HCT116 (cell line): ENCODE results near the gene YTHDF1.

ENCODE experiments used
- EGR1 ChIP-seq: IDR thresholded peaks from 2 replicates; pipeline ENCODE4 v1.6.1; 2012; ENCODE audit warnings: low read depth
- POLR2AphosphoS5 ChIP-seq: IDR thresholded peaks from 2 replicates; pipeline ENCODE4 v1.6.1; 2011; ENCODE audit warnings: mild to moderate bottlenecking, low read depth, low read length, moderate library complexity
- SIN3A ChIP-seq: IDR thresholded peaks from 2 replicates; pipeline ENCODE4 v1.6.1; 2012; ENCODE audit warnings: low read depth
- SRF ChIP-seq: IDR thresholded peaks from 2 replicates; pipeline ENCODE4 v1.6.1; 2012; ENCODE audit warnings: low read depth
- YY1 ChIP-seq: IDR thresholded peaks from 2 replicates; pipeline ENCODE4 v1.6.1; 2011; ENCODE audit warnings: low read length, low read depth, moderate library complexity, mild to moderate bottlenecking; ENCODE audit not compliant: insufficient replicate concordance; ENCODE audit errors: extremely low read depth
- ZNF274 ChIP-seq: fragments of 200-500 bp; sonication (Bioruptor generic); IDR thresholded peaks from 2 replicates; pipeline ENCODE4 v1.6.1; 2014; ENCODE audit warnings: mild to moderate bottlenecking, low read depth, low read length, inconsistent platforms
- TF ChIP-seq, protein P1 (sequence below), 3 experiments: fragments of 200-600 bp in 1 of 3; sonication (generic) in 1 of 3; IDR thresholded peaks in 2 of 3; conservative IDR thresholded peaks in 1 of 3; 2 replicates each; pipeline ENCODE4 v1.5.1; 2012 to 2017; ENCODE audit warnings: low read depth in 2 of 3, low read length in 2 of 3, antibody characterized with exemption in 1 of 3, borderline replicate concordance in 1 of 3, control low read depth in 1 of 3, mild to moderate bottlenecking in 1 of 3, mixed read lengths in 1 of 3, mixed run types in 1 of 3, moderate library complexity in 1 of 3; ENCODE audit not compliant: insufficient read depth in 1 of 3

- TF ChIP-seq SRF (no peak), YY1 (no peak), ZNF274 (no peak), SIN3A (no peak), EGR1 (no peak), POLR2AphosphoS5 (no peak)
- TF ChIP-seq, protein P1, sequence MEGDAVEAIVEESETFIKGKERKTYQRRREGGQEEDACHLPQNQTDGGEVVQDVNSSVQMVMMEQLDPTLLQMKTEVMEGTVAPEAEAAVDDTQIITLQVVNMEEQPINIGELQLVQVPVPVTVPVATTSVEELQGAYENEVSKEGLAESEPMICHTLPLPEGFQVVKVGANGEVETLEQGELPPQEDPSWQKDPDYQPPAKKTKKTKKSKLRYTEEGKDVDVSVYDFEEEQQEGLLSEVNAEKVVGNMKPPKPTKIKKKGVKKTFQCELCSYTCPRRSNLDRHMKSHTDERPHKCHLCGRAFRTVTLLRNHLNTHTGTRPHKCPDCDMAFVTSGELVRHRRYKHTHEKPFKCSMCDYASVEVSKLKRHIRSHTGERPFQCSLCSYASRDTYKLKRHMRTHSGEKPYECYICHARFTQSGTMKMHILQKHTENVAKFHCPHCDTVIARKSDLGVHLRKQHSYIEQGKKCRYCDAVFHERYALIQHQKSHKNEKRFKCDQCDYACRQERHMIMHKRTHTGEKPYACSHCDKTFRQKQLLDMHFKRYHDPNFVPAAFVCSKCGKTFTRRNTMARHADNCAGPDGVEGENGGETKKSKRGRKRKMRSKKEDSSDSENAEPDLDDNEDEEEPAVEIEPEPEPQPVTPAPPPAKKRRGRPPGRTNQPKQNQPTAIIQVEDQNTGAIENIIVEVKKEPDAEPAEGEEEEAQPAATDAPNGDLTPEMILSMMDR (IDR thresholded peaks at IDR 0.05 in 2 of 3, conservative IDR thresholded peaks at IDR 0.05 in 1 of 3; ENCODE audit: borderline replicate concordance in 1 of 3, insufficient read depth in 1 of 3, low read depth in 2 of 3, low read length in 2 of 3), result no peak
These were observed 13.9 kb downstream of the YTHDF1 start for GRCh38 chr20:63202021-63202420.
